DOHH2 (cell line): Measurements from ENCODE around the gene MAZ.

Experiments
- H3F3A ChIP-seq: fragments of 200-600 bp; sonication (generic), shearing (Covaris generic); 2 replicates; pipeline ENCODE4 v1.6.0; 2016; ENCODE audit warnings: antibody characterized with exemption, mild to moderate bottlenecking; ENCODE audit not compliant: control insufficient read depth, insufficient read depth
- H3K27ac ChIP-seq: fragments of 200-600 bp; sonication (generic); 2 replicates; pipeline ENCODE4 v1.5.1; 2014; ENCODE audit warnings: low read depth, mild to moderate bottlenecking, low read length, moderate library complexity
- H3K27me3 ChIP-seq: fragments of 200-600 bp; sonication (generic); 2 replicates; pipeline ENCODE4 v1.6.1; 2014; ENCODE audit warnings: mild to moderate bottlenecking, low read length, mixed read lengths; ENCODE audit not compliant: control insufficient read depth
- H3K36me3 ChIP-seq: fragments of 200-600 bp; sonication (generic); 2 replicates; pipeline ENCODE4 v1.6.1; 2014; ENCODE audit warnings: mild to moderate bottlenecking, low read length, moderate library complexity, mixed read lengths; ENCODE audit not compliant: control insufficient read depth
- H3K4me1 ChIP-seq: fragments of 200-600 bp; sonication (generic); 2 replicates; pipeline ENCODE4 v1.6.1; 2014; ENCODE audit warnings: mild to moderate bottlenecking, low read length, mixed read lengths; ENCODE audit not compliant: control insufficient read depth
- H3K4me2 ChIP-seq: fragments of 200-600 bp; sonication (generic); 2 replicates; pipeline ENCODE4 v1.6.0; 2014; ENCODE audit warnings: mild to moderate bottlenecking, low read length, moderate library complexity
- H3K4me3 ChIP-seq: fragments of 200-600 bp; sonication (generic); 2 replicates; pipeline ENCODE4 v1.5.1; 2014; ENCODE audit warnings: mild to moderate bottlenecking, low read length, mixed read lengths
- H3K79me2 ChIP-seq: fragments of 200-600 bp; sonication (generic); 2 replicates; pipeline ENCODE4 v1.6.1; 2014; ENCODE audit warnings: mild to moderate bottlenecking, low read length, mixed read lengths; ENCODE audit not compliant: control insufficient read depth
- H3K9me2 ChIP-seq: fragments of 200-600 bp; sonication (generic); replicated peaks from 2 replicates; pipeline ENCODE4 v1.6.1; 2014; ENCODE audit warnings: mild to moderate bottlenecking, low read length, mixed read lengths; ENCODE audit not compliant: control insufficient read depth
- H3K9me3 ChIP-seq: fragments of 200-600 bp; sonication (generic); 2 replicates; pipeline ENCODE4 v1.6.1; 2014; ENCODE audit warnings: antibody characterized with exemption, low read length, mixed read lengths; ENCODE audit not compliant: control insufficient read depth, insufficient read depth
- H4K20me1 ChIP-seq: fragments of 200-600 bp; sonication (generic); 2 replicates; pipeline ENCODE4 v1.6.0; 2014; ENCODE audit warnings: low read depth, mild to moderate bottlenecking, antibody characterized with exemption, low read length, moderate library complexity; ENCODE audit not compliant: control insufficient read depth, insufficient read depth
- EZH2phosphoT487 ChIP-seq: fragments of 200-600 bp; sonication (generic); IDR thresholded peaks from 2 replicates; pipeline ENCODE4 v1.6.1; 2017; ENCODE audit warnings: borderline replicate concordance, mild to moderate bottlenecking, antibody characterized with exemption, low read length, moderate library complexity, mixed read lengths
- TF ChIP-seq, protein P1 (sequence below): fragments of 200-600 bp; sonication (generic); IDR thresholded peaks from one replicate; pipeline ENCODE4 v1.5.1; 2014; ENCODE audit warnings: antibody characterized with exemption, mild to moderate bottlenecking, low read depth, low read length; ENCODE audit not compliant: poor library complexity, severe bottlenecking

MAZ gene

DNA sequence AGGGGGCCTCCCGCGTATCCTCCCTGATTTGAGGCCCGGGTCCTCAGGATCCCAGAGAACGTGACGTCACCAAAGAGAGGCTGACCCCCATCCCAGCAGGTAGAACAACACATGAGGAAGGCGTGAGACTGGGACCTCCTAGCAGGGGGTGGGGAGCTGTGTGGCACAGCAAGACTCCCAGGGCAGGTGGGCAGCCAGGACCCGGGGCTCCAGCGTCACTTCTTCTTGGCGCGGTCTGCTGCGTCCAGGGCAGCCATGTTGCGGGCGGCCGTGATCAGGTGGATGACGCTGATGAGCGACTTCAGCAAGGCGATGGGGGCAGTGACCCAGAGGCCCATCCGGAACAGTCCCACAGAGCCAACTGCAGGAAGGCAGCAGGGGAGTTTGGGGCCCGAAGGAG, 52.6 kb downstream of the MAZ start:
- Histone ChIP-seq H3K27me3 (no peaks in the 10 kb centered on the region), H3K4me3 (no peak overlapping the region), H3K27ac (no peak overlapping the region), H3K36me3 (peaks cover 23% of the 10 kb centered on the region), H3K9me3 (no peaks in the 10 kb centered on the region), H3K4me1 (peaks cover 9% of the 10 kb centered on the region), H3K9me2 (no peaks in the 10 kb centered on the region), H3K4me2 (no peak overlapping the region), H3F3A (no peaks in the 10 kb centered on the region), H3K79me2 (peaks cover 21% of the 10 kb centered on the region), H4K20me1 (no peaks in the 10 kb centered on the region)
- TF ChIP-seq, protein P1, sequence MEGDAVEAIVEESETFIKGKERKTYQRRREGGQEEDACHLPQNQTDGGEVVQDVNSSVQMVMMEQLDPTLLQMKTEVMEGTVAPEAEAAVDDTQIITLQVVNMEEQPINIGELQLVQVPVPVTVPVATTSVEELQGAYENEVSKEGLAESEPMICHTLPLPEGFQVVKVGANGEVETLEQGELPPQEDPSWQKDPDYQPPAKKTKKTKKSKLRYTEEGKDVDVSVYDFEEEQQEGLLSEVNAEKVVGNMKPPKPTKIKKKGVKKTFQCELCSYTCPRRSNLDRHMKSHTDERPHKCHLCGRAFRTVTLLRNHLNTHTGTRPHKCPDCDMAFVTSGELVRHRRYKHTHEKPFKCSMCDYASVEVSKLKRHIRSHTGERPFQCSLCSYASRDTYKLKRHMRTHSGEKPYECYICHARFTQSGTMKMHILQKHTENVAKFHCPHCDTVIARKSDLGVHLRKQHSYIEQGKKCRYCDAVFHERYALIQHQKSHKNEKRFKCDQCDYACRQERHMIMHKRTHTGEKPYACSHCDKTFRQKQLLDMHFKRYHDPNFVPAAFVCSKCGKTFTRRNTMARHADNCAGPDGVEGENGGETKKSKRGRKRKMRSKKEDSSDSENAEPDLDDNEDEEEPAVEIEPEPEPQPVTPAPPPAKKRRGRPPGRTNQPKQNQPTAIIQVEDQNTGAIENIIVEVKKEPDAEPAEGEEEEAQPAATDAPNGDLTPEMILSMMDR: no peak
- TF ChIP-seq EZH2phosphoT487: no peak

DNA sequence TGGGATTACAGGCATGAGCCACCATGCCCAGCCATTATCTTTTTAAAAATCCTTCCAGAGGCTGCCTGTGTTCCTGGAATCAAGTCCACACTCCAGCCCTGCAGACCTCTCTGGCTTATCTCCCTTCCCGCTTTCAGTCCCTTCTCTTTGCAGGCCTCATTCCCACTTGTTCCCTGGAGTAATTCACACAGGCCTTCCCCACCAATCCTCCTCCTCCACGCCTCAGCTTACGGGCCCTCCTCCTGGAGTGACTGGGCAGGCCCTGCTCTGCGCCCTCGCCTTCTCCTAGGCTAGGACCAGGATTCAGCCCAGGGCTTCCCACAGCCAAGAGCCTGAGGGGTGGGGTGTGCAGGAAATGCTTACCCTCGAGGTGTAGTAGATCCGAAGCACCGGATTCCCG, 53.9 kb downstream of the MAZ start:
- H3K4me3 ChIP-seq: no peak overlapping the region
- H3K27ac ChIP-seq: no peak overlapping the region
- H3K9me2 ChIP-seq: no peaks in the 10 kb centered on the region
- H4K20me1 ChIP-seq: no peaks in the 10 kb centered on the region
- peaks cover 23% of the 10 kb centered on the region for H3K36me3 ChIP-seq
- peaks cover 21% of the 10 kb centered on the region for H3K79me2 ChIP-seq
- no peaks in the 10 kb centered on the region for H3K9me3 ChIP-seq
- no peaks in the 10 kb centered on the region for H3K27me3 ChIP-seq
- H3K4me2 ChIP-seq: no peak overlapping the region
- no peaks in the 10 kb centered on the region for H3F3A ChIP-seq
- TF ChIP-seq, protein P1: no peak
- TF ChIP-seq EZH2phosphoT487: no peak
- H3K4me1 ChIP-seq: peaks cover 9% of the 10 kb centered on the region
